Mesodermal cell (in vitro differentiated cells): ENCODE measurements around the gene IL18BP.

Source experiments
- H3K27ac ChIP-seq: 2 replicates; pipeline ENCODE4 v1.7.0; 2013; ENCODE audit warnings: mild to moderate bottlenecking, low read depth, low read length, moderate library complexity; ENCODE audit not compliant: severe bottlenecking
- H3K36me3 ChIP-seq: 2 replicates; pipeline ENCODE4 v1.7.1; 2013; ENCODE audit warnings: mild to moderate bottlenecking, low read length, moderate library complexity; ENCODE audit not compliant: control insufficient read depth, insufficient read depth
- H3K4me1 ChIP-seq: one replicate; pipeline ENCODE4 v1.7.1; 2013; ENCODE audit warnings: mild to moderate bottlenecking, low read length; ENCODE audit not compliant: insufficient read depth, control insufficient read depth, poor library complexity, severe bottlenecking
- H3K4me3 ChIP-seq: 2 replicates; pipeline ENCODE4 v1.7.0; 2013; ENCODE audit warnings: low read length, control low read depth, mild to moderate bottlenecking; ENCODE audit not compliant: insufficient read depth, poor library complexity, severe bottlenecking; ENCODE audit errors: extremely low read depth
- H3K9me3 ChIP-seq: 2 replicates; pipeline ENCODE4 v1.7.1; 2013; ENCODE audit warnings: mild to moderate bottlenecking, low read length, moderate library complexity; ENCODE audit not compliant: control insufficient read depth
- WGBS, 2 experiments: methylation state at CpG; one replicate each; pipeline ENCODE4 v1.1.5; 2013; ENCODE audit warnings: missing lambda C conversion rate in 2 of 2; ENCODE audit not compliant: insufficient coverage in 2 of 2; 5-methylcytosine and 5-hydroxymethylcytosine counted together

Gene IL18BP

DNA sequence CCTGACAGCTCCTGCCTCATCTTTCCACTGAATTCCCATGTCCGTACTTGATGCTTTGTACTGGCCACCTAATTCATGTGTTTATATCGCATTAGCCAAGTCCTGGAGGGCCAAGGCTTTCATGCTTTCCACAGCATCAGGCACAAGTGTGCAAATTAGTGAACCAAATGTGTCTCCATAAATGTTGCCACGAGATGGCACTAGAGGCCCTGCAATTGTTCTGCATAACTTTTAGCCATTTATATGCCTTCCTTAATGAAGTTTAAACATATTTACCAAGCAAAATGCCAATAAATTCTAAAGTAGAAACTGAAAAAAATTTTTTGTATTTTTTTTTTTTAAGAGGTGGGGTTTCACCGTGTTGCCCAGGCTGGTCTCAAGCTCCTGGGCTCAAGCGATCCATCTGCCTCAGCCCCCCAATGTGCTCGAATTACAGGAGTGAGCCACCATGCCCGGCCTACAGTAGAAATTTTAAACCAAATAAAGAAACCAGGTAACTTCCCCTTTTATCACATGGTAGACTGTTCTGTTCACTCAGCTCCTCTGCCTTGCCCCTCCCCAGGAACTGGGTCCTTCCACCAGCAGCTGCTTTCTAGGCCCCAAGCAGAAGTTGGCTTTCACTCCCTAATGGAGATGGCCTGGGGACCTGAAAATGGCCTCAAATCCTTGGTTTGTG, 20.8 kb upstream of the IL18BP start:
- H3K4me1 ChIP-seq: no peaks in the 10 kb centered on the region
- no peaks in the 10 kb centered on the region for H3K9me3 ChIP-seq
- no peak overlapping the region for H3K4me3 ChIP-seq
- H3K27ac ChIP-seq: no peak overlapping the region
- H3K36me3 ChIP-seq: peaks cover 62% of the 10 kb centered on the region
- 67 to 76% methylated on average over 4 to 7 of the region's 7 CpGs for WGBS, 2 experiments

DNA sequence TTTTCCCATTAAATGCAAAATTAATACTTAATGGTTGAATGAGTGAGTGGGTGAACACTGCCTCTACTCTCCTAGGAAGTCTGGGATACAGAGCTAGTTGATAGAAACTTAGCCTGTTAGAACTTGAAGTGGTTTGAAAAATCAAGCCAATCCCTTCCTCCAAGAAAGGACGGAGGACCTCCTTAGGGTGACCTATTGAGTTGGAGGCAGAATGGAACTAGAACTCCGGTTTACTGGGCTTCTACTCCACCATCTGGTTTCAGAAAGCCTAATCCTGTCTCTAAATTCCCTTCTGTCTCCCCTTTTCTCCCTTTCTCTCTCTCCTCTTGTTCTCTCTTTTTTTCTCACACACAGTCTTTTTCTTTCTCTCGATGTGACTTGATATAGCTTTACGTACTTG, 19.6 kb upstream of the IL18BP start:
- Histone ChIP-seq H3K9me3 (no peaks in the 10 kb centered on the region), H3K36me3 (peaks cover 72% of the 10 kb centered on the region)
- WGBS, 2 experiments: 95 to 100% methylated on average over 2 of the region's 4 CpGs

GRCh38 chr11:71979602-71980001, 19.1 kb upstream of the IL18BP start:
- Histone ChIP-seq H3K36me3 (peaks cover 72% of the 10 kb centered on the region), H3K27ac (no peak overlapping the region), H3K4me1 (no peaks in the 10 kb centered on the region), H3K4me3 (no peak overlapping the region), H3K9me3 (no peaks in the 10 kb centered on the region)
- 100% methylated on average over 1 to 2 of the region's 3 CpGs for WGBS, 2 experiments

More for the DNA sequence above, 19.6 kb upstream of the IL18BP start:
- H3K4me3 ChIP-seq: no peak overlapping the region
- no peaks in the 10 kb centered on the region for H3K4me1 ChIP-seq
- no peak overlapping the region for H3K27ac ChIP-seq

DNA sequence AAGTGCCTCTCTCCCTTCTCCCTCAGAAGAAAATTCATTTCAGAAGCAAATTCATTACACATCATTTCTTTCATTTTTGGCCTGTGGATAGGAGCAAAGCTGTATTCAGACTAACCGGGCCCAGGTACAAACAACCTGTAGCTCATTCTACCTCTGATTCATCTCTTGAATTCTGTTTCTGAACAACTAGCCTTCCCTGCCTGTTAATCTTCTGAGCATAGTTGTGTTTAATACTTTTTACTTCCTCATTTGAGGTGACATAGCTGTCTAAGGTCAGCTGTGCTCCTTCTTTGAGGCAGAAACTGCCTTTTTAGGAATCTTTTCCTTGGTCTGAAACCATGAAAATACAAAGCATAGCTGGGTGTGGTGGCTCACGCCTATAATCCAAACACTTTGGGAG, 12.6 kb upstream of the IL18BP start:
- Histone ChIP-seq H3K9me3 (no peaks in the 10 kb centered on the region), H3K27ac (no peak overlapping the region), H3K36me3 (peaks cover 74% of the 10 kb centered on the region), H3K4me1 (no peaks in the 10 kb centered on the region), H3K4me3 (no peak overlapping the region)
- 90 to 100% methylated on average over 1 to 2 of the region's 2 CpGs for WGBS, 2 experiments

DNA sequence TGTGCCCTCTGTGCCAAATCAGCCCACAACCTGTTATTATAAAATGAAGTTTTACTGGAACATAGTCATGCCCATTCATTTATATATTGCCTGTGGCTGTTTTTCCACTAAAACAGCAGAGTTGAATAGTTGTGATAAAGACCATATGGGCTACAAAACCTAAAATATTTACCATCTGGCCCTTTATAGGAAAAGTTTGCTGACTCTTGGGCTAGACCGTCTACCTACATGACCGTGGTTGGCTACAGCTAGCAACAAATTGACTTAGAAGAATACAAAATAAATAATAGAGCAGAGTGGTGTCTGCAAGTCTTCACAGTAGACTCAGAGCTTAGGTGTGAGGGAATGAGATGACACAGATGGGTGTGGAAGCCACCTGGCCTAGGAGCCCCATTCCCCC, 11.2 kb upstream of the IL18BP start:
- no peaks in the 10 kb centered on the region for H3K9me3 ChIP-seq
- peaks cover 69% of the 10 kb centered on the region for H3K36me3 ChIP-seq
- H3K4me3 ChIP-seq: no peak overlapping the region
- H3K27ac ChIP-seq: no peak overlapping the region
- H3K4me1 ChIP-seq: no peaks in the 10 kb centered on the region
- WGBS, 2 experiments: 42% methylated on average over 2 of the region's 2 CpGs; no CpG with 5 or more reads in 1 of the 2 experiments

DNA sequence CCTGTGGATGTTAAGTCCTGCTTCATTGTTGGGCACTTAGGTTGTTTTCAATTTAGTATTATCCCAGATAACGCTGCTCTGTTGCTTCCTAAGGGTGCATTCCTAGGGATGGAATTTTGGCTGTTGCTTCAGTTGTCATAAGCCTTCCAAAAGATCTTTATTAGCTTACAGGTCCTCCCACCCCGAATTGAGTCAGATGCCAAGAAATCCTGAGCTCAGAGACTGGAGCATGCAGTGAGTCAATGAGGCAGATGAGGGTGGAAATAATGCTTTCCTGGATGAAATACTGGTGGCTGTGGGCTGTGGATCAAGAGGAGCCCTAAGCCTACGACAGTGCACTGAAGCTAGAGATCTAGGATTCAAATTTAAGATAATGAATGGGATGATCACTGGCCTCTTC, 10.7 kb upstream of the IL18BP start:
- no peaks in the 10 kb centered on the region for H3K4me1 ChIP-seq
- peaks cover 65% of the 10 kb centered on the region for H3K36me3 ChIP-seq
- no peak overlapping the region for H3K27ac ChIP-seq
- no peak overlapping the region for H3K4me3 ChIP-seq
- WGBS, 2 experiments: 89 to 100% methylated on average over 2 of the region's 3 CpGs
- H3K9me3 ChIP-seq: no peaks in the 10 kb centered on the region

- Histone ChIP-seq H3K4me1 (no peaks in the 10 kb centered on the region), H3K9me3 (no peaks in the 10 kb centered on the region), H3K36me3 (peaks cover 43% of the 10 kb centered on the region), H3K4me3 (no peak overlapping the region), H3K27ac (no peak overlapping the region)
- WGBS, 2 experiments: 50 to 63% methylated on average over 2 to 3 of the region's 3 CpGs
These were observed 8.0 kb upstream of the IL18BP start for GRCh38 chr11:71990701-71991100.

DNA sequence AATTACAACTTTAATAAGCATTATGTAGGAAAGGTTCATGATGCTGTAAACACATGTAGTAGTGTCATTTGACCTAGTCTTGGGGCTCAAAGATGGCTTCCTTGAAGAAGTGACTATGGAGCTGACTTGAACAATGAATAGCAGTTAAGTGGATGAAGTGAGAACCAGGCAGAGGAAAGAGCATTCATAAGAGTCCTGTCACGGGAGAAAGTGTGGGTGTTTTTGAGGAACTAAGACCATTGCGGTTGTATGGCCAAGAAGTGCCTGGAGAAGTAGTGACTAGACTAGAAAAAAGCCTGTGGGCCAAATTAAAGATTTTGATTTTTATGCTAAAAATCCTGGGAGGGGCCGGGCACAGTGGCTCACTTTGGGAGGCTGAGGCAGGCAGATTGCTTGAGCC, 7.2 kb upstream of the IL18BP start:
- Histone ChIP-seq H3K36me3 (peaks cover 41% of the 10 kb centered on the region), H3K27ac (no peak overlapping the region), H3K4me1 (no peaks in the 10 kb centered on the region), H3K9me3 (no peaks in the 10 kb centered on the region), H3K4me3 (no peak overlapping the region)
- WGBS, 2 experiments: 96 to 100% methylated on average over 3 of the region's 3 CpGs

GRCh38 chr11:71992136-71992730, 6.5 kb upstream of the IL18BP start:
- no peak overlapping the region for H3K4me3 ChIP-seq
- 88 to 100% methylated on average over 2 of the region's 3 CpGs for WGBS, 2 experiments
- peaks cover 43% of the 10 kb centered on the region for H3K36me3 ChIP-seq
- H3K4me1 ChIP-seq: no peaks in the 10 kb centered on the region
- H3K27ac ChIP-seq: no peak overlapping the region
- H3K9me3 ChIP-seq: no peaks in the 10 kb centered on the region

GRCh38 chr11:71994786-71995185, 3.9 kb upstream of the IL18BP start:
- WGBS, 2 experiments: 91 to 94% methylated on average over 2 to 3 of the region's 3 CpGs
- Histone ChIP-seq H3K9me3 (no peaks in the 10 kb centered on the region), H3K36me3 (peaks cover 34% of the 10 kb centered on the region), H3K4me1 (no peaks in the 10 kb centered on the region), H3K4me3 (no peak overlapping the region), H3K27ac (no peak overlapping the region)

GRCh38 chr11:71995726-71996291, 2.9 kb upstream of the IL18BP start:
- Histone ChIP-seq H3K27ac (no peak overlapping the region), H3K4me3 (no peak overlapping the region), H3K4me1 (no peaks in the 10 kb centered on the region), H3K9me3 (no peaks in the 10 kb centered on the region), H3K36me3 (peaks cover 34% of the 10 kb centered on the region)
- WGBS, 2 experiments: 86 to 90% methylated on average over 2 of the region's 3 CpGs
